AG10803 (cell line): ENCODE measurements around the gene CLDN16.

Experiments used
- DNase-seq: peaks from one replicate; pipeline ENCODE4 v3.0.0; 2010; ENCODE audit warnings: low read depth
- H3K4me3 ChIP-seq: 2 replicates; pipeline ENCODE4 v1.5.1; 2011; ENCODE audit warnings: mild to moderate bottlenecking, low read length, control low read depth
- TF ChIP-seq, protein P1 (sequence below): conservative IDR thresholded peaks from 2 replicates; pipeline ENCODE4 v1.5.1; 2011; ENCODE audit warnings: mild to moderate bottlenecking, low read length, control low read depth, inconsistent platforms

Gene CLDN16

DNA sequence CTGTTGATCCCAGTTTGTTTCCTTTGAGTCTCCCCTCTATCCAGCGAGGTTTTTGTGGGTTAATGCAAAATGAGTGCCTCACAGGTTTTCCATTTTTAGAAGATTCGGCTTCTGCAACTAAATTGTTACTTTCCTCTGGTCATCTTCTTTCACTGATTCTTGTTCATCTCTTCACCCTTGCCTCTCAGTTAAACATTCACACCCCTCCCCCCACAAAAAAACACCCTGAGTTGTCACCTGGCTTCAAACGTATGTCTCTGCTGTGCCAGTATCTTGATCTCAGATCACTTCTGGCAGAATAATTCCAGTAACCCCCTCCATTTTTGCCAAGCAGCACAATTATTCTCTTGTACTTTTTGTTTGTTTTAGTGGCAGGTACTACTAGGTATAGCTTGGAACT lies 12.3 kb upstream of the CLDN16 start:
- no peak for DNase-seq

DNA sequence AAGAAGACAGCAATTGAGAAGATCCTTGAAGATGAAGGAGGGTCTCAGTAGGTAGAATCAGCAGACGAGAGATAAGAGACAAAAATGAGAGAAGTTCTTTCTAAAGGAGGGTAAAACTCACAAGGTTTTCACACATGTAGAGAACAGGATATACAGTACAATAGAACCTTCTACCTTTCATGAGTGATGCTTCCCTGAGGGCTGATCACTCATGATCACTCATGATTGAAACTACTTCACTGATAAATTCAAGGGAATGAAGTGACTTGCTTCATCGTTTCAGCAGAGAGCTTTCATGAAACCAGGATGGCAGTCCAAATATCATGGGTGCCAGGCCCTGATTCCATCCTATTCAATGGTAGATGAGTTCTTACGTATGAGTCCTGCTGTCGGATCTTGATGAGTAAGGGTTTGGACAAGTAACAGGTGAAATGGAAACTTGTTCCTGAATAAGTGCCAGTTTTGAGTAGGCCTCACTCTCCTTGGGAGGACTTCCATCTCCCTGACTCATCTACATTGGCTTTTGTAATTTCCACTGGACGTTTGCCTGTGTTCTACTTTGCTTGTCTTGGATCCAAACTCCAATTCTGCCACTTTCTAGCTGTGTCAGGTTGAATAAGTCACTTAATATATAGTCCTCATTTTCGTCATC lies 9.6 kb upstream of the CLDN16 start:
- peak; percentile 85 for DNase-seq
- TF ChIP-seq, protein P1, sequence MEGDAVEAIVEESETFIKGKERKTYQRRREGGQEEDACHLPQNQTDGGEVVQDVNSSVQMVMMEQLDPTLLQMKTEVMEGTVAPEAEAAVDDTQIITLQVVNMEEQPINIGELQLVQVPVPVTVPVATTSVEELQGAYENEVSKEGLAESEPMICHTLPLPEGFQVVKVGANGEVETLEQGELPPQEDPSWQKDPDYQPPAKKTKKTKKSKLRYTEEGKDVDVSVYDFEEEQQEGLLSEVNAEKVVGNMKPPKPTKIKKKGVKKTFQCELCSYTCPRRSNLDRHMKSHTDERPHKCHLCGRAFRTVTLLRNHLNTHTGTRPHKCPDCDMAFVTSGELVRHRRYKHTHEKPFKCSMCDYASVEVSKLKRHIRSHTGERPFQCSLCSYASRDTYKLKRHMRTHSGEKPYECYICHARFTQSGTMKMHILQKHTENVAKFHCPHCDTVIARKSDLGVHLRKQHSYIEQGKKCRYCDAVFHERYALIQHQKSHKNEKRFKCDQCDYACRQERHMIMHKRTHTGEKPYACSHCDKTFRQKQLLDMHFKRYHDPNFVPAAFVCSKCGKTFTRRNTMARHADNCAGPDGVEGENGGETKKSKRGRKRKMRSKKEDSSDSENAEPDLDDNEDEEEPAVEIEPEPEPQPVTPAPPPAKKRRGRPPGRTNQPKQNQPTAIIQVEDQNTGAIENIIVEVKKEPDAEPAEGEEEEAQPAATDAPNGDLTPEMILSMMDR = no peak
- H3K4me3 ChIP-seq = no peak overlapping the region

More for the DNA sequence above, 12.3 kb upstream of the CLDN16 start:
- TF ChIP-seq, protein P1 = no peak
- no peak overlapping the region for H3K4me3 ChIP-seq

DNA sequence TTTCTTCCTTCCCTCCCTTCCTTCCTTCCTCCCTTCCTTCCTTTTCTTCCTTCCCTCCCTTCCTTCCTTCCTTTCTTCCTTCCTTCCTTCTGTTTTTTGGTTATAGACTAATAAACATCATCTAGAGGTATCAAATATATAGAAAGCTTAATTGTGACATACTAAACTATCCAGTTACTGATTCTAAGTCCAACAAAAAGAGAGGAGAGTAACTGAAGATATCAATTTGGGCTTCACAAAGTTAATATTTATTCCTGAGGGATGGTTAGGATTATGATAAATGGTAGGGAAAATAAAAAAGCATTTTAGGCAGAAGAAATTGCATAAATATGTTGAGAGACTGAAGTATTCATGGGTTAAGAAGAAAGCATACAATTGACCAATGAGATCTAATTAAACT lies 7.8 kb upstream of the CLDN16 start:
- no peak for DNase-seq
- H3K4me3 ChIP-seq = no peak overlapping the region
- TF ChIP-seq, protein P1 = no peak

DNA sequence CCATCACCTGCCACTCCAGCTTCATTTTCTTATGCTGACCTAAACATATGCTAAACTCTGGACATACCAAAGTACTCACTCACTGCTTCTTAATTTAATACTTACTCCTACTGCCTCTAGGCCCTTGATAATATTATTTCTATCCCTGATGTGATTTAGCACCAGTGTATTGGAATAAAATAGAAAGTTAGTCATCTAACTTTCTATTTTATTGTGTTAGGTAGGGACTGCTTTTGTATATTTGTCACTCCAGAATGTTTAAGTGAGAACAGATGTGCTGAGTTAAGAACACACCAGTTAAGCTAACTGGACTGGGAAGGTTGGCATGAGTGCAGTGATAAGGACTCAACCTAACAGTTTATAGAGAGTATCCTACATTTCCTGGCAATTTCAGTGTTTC lies 6.5 kb upstream of the CLDN16 start:
- TF ChIP-seq, protein P1 = no peak
- peak; percentile 23 for DNase-seq

DNA sequence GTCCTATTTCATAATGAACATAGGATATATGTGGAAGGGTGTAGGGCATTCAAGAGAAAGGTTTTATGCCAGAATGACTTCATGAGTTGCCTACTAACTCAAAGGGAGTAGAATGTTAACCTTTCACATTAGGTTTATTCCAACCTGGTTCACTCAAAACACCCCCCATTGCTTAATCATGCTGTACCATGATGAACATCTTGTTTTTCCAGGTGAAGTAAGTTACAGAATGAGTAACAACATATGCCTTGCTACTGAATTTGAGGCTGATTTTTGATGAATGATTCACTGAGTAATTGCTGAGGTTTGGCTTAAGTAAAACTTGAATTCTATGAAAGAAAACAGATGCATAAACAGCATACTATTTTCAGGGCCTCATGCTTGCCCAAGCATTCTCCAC lies 5.9 kb upstream of the CLDN16 start:
- no peak overlapping the region for H3K4me3 ChIP-seq
- peak; percentile 76 for DNase-seq
- TF ChIP-seq, protein P1 = no peak

More for the DNA sequence above, 6.5 kb upstream of the CLDN16 start:
- no peak overlapping the region for H3K4me3 ChIP-seq

DNA sequence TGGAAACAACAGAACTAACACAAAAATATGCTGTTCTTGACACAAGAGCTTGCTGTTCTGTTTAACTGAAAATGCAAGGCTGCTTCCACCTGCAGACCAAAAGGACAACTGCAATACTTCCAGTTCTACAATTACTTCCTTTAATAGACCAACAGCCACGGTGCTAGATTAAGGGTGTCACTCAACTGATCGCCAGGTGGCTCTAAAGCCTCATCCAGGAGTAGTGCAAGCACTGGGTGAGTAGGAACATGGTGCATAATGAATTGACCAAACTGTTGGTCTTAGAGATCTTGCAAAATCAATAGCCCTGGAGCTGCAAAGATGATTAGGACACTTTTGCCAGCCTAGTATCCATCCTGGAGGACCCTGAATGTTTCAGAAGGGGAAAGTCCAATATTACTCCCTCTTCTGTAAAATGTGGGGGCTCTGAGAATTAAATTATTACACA lies 3.6 kb upstream of the CLDN16 start:
- TF ChIP-seq, protein P1 = peak; percentile 55
- no peak overlapping the region for H3K4me3 ChIP-seq
- peak; percentile 42 for DNase-seq
